SKM-1 (cell line): ENCODE measurements around the gene RAD17.
"Not testable (repeated sequence)": the region's sequence is repeated elsewhere in the genome, so short reads cannot be mapped to it uniquely, and the experiment has no call there.

Experiments
- DNase-seq: peaks from one replicate; lab custom pipeline; 2025; ENCODE audit not compliant: unreplicated experiment; lab: John Stamatoyannopoulos, UW

RAD17 gene

GRCh38 chr5:69372394-69372793, 2.8 kb downstream of the RAD17 start:
- no peak for DNase-seq

- DNase-seq = no peak
Observed at GRCh38 chr5:69374911-69375446, 5.4 kb downstream of the RAD17 start.

GRCh38 chr5:69378376-69378775, 8.8 kb downstream of the RAD17 start:
- DNase-seq = no peak

GRCh38 chr5:69404659-69405330, 35.2 kb downstream of the RAD17 start:
- DNase-seq = no peak

GRCh38 chr5:69414885-69415583, 45.4 kb downstream of the RAD17 start, which contains the start of gene MARVELD2:
TSS of gene MARVELD2 (plus strand) at chr5:69415116. CDS start at chr5:69419386, 4,270 bp downstream.
- DNase-seq = no peak

- no peak for DNase-seq
Observed at GRCh38 chr5:69415584-69415958, 46.0 kb downstream of the RAD17 start.

GRCh38 chr5:69416180-69416579, 46.6 kb downstream of the RAD17 start:
- DNase-seq = no peak

GRCh38 chr5:69416699-69417098, 47.1 kb downstream of the RAD17 start:
- DNase-seq = no peak

- DNase-seq = no peak
Observed at GRCh38 chr5:69418554-69418953, 48.9 kb downstream of the RAD17 start.

GRCh38 chr5:69431424-69432303, 62.0 kb downstream of the RAD17 start:
- no peak for DNase-seq

GRCh38 chr5:69432412-69433206, 63.0 kb downstream of the RAD17 start:
- no peak for DNase-seq

- not testable (repeated sequence) for DNase-seq
Observed at GRCh38 chr5:69435276-69435884, 65.8 kb downstream of the RAD17 start.

- DNase-seq = no peak
Observed at GRCh38 chr5:69444127-69444754, 74.6 kb downstream of the RAD17 start.

- no peak for DNase-seq
Observed at GRCh38 chr5:69449511-69449910, 79.9 kb downstream of the RAD17 start.

GRCh38 chr5:69450116-69450515, 80.5 kb downstream of the RAD17 start:
- DNase-seq = no peak

- not testable (repeated sequence) for DNase-seq
Observed at GRCh38 chr5:69450527-69450926, 80.9 kb downstream of the RAD17 start.

- DNase-seq = no peak
Observed at GRCh38 chr5:69451941-69452647, 82.5 kb downstream of the RAD17 start.

GRCh38 chr5:69453487-69453886, 83.9 kb downstream of the RAD17 start:
- not testable (repeated sequence) for DNase-seq
